Mucosa of rectum (tissue), 2 donors: ENCODE results near the gene RALB.

ENCODE experiments used
- H3K27ac ChIP-seq, 2 donors: one replicate each; pipeline ENCODE4 v1.7.0; 2013; ENCODE audit warnings: inconsistent platforms in 2 of 2, low read depth in 2 of 2, low read length in 2 of 2
- H3K27me3 ChIP-seq, 2 donors: one replicate each; pipeline ENCODE4 v1.7.0; 2013; ENCODE audit warnings: low read length in 2 of 2; ENCODE audit not compliant: control insufficient read depth in 2 of 2, insufficient read depth in 2 of 2
- H3K36me3 ChIP-seq, 2 donors: one replicate each; pipeline ENCODE4 v1.7.0; 2013; ENCODE audit warnings: low read length in 2 of 2; ENCODE audit not compliant: control insufficient read depth in 2 of 2, insufficient read depth in 2 of 2
- H3K4me1 ChIP-seq, 2 donors: one replicate each; pipeline ENCODE4 v1.7.0; 2013; ENCODE audit warnings: low read length in 2 of 2, mild to moderate bottlenecking in 1 of 2; ENCODE audit not compliant: control insufficient read depth in 2 of 2, insufficient read depth in 2 of 2
- H3K4me3 ChIP-seq, 2 donors: one replicate each; pipeline ENCODE4 v1.7.0; 2013; ENCODE audit warnings: low read length in 2 of 2
- H3K9ac ChIP-seq, 2 donors: one replicate each; pipeline ENCODE4 v1.7.0; 2013; ENCODE audit warnings: low read length in 2 of 2, low read depth in 1 of 2, mild to moderate bottlenecking in 1 of 2
- H3K9me3 ChIP-seq, 2 donors: one replicate each; pipeline ENCODE4 v1.7.0; 2013; ENCODE audit warnings: low read length in 2 of 2; ENCODE audit not compliant: control insufficient read depth in 2 of 2
- donor health status: healthy.
- donor health status: Normal muscosa, but diverticular disease.

The RALB gene

GRCh38 chr2:120243211-120243610 is 9.4 kb upstream of the RALB start:
- Histone ChIP-seq H3K4me3 (no peak overlapping the region), H3K9me3 (no peaks in the 10 kb centered on the region), H3K27ac (no peak overlapping the region), H3K27me3 (no peaks in the 10 kb centered on the region), H3K36me3 (no peaks in the 10 kb centered on the region), H3K9ac (no peak overlapping the region), H3K4me1 (peaks cover 30 to 41% of the 10 kb centered on the region in 2 donors)

DNA sequence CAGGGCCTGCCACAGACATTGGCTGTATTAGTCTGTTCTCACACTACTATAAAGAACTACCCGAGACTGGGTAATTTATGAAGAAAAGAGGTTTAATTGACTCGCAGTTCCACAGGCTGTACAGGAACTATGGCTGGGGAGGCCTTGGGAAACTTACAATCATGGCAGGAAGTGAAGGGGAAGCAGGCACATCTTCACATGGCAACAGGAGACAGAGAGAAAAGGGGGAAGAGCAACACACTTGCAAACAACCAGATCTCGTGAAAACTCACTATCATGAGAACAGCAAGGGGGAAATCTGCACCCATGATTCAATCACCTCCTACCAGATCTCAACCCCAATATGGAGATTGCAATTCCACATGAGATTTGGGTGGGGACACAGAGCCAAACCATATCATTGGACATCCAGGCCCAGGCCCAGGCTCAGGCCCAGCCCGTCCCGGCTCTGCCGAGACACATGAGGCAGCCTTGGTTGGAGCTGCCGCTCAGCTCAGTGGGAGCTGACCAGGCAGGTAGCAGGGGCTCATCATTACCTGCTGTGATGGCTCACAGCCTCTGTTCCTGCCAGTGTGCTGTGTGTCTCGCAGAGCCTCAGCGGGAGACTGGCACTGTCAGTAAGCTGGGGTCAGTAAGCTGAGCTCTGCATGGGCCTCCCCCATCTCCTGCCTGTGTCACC is 8.6 kb upstream of the RALB start:
- no peak overlapping the region for H3K9ac ChIP-seq
- H3K4me3 ChIP-seq, result no peak overlapping the region
- H3K36me3 ChIP-seq, result no peaks in the 10 kb centered on the region
- H3K4me1 ChIP-seq, result peaks cover 26 to 34% of the 10 kb centered on the region in 2 donors
- H3K27ac ChIP-seq, result peak overlapping the region; percentile 83 to 88
- H3K27me3 ChIP-seq, result no peaks in the 10 kb centered on the region
- no peaks in the 10 kb centered on the region for H3K9me3 ChIP-seq

GRCh38 chr2:120244656-120245519 is 7.8 kb upstream of the RALB start:
- no peaks in the 10 kb centered on the region for H3K9me3 ChIP-seq
- H3K9ac ChIP-seq, result peak overlapping the region; percentile 49 to 51
- H3K27ac ChIP-seq, result peak overlapping the region; percentile 83 to 88
- peaks cover 21 to 26% of the 10 kb centered on the region in 2 donors for H3K4me1 ChIP-seq
- no peaks in the 10 kb centered on the region for H3K36me3 ChIP-seq
- H3K4me3 ChIP-seq, result peak overlapping the region in 1 of 2 donors; percentile 44
- H3K27me3 ChIP-seq, result no peaks in the 10 kb centered on the region

DNA sequence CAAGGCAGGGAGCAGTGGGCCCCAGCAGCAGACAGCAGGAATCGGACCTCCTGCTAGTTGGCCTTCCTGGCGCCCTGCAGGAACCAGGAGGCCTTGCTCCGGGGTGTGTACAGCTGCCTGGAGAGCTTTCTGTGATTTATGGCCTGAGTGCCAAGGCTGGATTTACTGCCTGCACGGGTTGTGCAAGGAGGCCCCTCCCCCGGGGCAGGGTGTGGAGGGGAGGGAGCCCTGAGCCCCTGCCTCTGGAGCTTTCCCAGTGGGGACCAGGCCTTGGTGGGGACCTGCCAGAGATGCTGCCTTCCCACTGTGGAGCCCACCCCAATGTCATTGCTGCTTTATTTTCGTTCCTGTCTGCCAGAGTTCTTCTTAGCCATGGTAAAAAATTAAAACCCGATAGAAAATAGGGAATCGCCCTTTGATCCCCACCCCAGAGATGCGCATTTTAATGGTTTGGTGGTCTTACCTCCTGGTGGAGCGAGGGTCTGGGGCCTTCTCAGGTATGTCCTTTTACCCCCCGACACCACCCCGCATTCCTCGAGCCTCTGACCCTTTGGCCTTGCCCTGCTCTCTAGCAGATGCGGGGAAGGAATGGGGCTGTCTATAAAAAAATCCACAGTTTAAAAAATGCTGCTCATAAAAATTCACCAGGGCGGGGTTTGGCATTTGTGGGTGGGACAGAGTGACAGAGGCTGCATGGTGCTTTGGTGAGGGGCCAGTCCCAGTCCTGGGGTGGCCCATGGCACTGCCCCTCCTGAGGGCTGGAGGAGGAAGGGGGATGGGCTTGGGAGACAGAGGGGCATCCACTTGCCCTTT is 6.9 kb upstream of the RALB start:
- peak overlapping the region; percentile 60 to 65 for H3K9ac ChIP-seq
- no peaks in the 10 kb centered on the region for H3K27me3 ChIP-seq
- no peaks in the 10 kb centered on the region for H3K9me3 ChIP-seq
- peaks cover 21 to 24% of the 10 kb centered on the region in 2 donors for H3K4me1 ChIP-seq
- H3K27ac ChIP-seq, result peak overlapping the region; percentile 83 to 88
- no peaks in the 10 kb centered on the region for H3K36me3 ChIP-seq
- H3K4me3 ChIP-seq, result peak overlapping the region; percentile 27 to 50

DNA sequence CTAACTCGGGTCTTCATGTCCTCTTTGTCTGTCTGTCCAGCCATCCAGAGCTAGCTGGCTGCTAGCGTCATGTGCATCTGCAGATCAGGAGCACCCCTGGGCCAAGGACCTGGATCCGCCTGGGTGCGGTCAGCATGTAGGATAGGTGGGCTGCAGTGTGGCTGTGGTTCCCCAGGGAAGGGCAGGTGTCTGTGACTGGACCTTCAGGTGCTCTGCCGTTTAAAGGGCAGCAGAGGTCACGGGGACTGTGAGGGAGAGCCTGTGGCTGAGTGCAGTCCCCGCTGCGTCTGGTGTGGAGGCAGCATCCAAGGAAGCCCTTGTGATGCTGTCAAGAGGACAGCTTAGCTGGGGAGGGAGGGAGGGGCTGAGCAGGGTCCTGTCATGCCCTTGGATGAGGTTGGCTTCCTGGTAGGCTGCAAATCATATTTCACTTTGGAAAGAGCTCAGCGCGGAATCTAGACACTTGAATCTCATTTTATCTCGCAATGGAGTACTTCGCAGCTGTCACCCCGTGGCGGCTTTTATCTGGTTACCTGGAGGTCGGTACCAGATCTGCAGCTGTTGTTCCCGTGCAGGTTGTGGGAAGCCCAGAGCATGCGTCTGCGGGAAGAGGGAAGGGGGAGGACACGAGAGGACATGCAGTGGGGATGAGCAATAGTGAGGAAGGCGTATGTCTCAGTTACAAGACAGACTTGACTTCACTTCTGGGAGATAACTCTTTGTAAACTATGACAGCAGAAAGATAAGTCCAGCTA is 5.9 kb upstream of the RALB start:
- Histone ChIP-seq H3K27ac (peak overlapping the region in 1 of 2 donors; percentile 88), H3K27me3 (no peaks in the 10 kb centered on the region), H3K4me1 (peaks cover 23 to 26% of the 10 kb centered on the region in 2 donors), H3K9ac (no peak overlapping the region), H3K4me3 (no peak overlapping the region), H3K9me3 (no peaks in the 10 kb centered on the region), H3K36me3 (no peaks in the 10 kb centered on the region)

DNA sequence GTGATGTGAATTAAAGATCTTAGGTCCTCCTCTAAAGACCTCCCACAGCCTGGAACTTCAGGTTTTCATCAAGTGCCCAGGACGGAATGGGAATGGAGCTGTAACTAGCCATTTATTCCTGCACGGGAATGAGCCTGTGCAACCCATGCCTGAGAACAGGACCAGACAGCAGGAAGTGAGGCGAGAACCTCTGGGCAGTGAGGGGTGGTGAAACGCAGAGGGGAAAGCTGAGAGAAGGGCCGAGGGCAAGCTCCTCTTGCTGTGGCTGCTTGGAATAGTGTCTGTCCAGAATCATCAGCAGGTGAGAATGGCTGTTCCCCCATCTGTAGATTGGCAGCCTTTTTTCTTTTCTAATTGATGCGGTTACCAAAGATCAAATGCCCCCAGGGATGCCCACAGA is 4.8 kb upstream of the RALB start:
- Histone ChIP-seq H3K27ac (no peak overlapping the region), H3K36me3 (no peaks in the 10 kb centered on the region), H3K9me3 (no peaks in the 10 kb centered on the region), H3K4me1 (peaks cover 28 to 31% of the 10 kb centered on the region in 2 donors), H3K4me3 (no peak overlapping the region), H3K27me3 (no peaks in the 10 kb centered on the region), H3K9ac (no peak overlapping the region)

GRCh38 chr2:120250640-120251039 is 2.0 kb upstream of the RALB start:
- H3K27ac ChIP-seq, result no peak overlapping the region
- no peaks in the 10 kb centered on the region for H3K36me3 ChIP-seq
- H3K9me3 ChIP-seq, result no peaks in the 10 kb centered on the region
- H3K9ac ChIP-seq, result no peak overlapping the region
- H3K27me3 ChIP-seq, result no peaks in the 10 kb centered on the region
- H3K4me1 ChIP-seq, result peaks cover 23 to 28% of the 10 kb centered on the region in 2 donors
- no peak overlapping the region for H3K4me3 ChIP-seq

GRCh38 chr2:120251078-120251477 is 1.6 kb upstream of the RALB start:
- Histone ChIP-seq H3K9ac (no peak overlapping the region), H3K9me3 (no peaks in the 10 kb centered on the region), H3K36me3 (no peaks in the 10 kb centered on the region), H3K4me3 (no peak overlapping the region), H3K27me3 (no peaks in the 10 kb centered on the region), H3K4me1 (peaks cover 22 to 24% of the 10 kb centered on the region in 2 donors), H3K27ac (no peak overlapping the region)

- Histone ChIP-seq H3K9me3 (no peaks in the 10 kb centered on the region), H3K4me3 (peak overlapping the region; percentile 89 to 93), H3K4me1 (peaks cover 17 to 18% of the 10 kb centered on the region in 2 donors), H3K27ac (peak overlapping the region; percentile 87 to 88), H3K9ac (peak overlapping the region; percentile 83 to 92), H3K36me3 (no peaks in the 10 kb centered on the region), H3K27me3 (no peaks in the 10 kb centered on the region)
Observed at GRCh38 chr2:120251880-120252224, 800 bp upstream of the RALB start.
